GM12874 (cell line): ENCODE results near the gene CEBPZOS.

Source experiments
- CTCF ChIP-seq: IDR thresholded peaks from 2 replicates; pipeline ENCODE4 v1.5.1; 2011; ENCODE audit warnings: low read depth, mild to moderate bottlenecking, control low read depth, low read length, moderate library complexity; ENCODE audit not compliant: insufficient read depth

Gene CEBPZOS

DNA sequence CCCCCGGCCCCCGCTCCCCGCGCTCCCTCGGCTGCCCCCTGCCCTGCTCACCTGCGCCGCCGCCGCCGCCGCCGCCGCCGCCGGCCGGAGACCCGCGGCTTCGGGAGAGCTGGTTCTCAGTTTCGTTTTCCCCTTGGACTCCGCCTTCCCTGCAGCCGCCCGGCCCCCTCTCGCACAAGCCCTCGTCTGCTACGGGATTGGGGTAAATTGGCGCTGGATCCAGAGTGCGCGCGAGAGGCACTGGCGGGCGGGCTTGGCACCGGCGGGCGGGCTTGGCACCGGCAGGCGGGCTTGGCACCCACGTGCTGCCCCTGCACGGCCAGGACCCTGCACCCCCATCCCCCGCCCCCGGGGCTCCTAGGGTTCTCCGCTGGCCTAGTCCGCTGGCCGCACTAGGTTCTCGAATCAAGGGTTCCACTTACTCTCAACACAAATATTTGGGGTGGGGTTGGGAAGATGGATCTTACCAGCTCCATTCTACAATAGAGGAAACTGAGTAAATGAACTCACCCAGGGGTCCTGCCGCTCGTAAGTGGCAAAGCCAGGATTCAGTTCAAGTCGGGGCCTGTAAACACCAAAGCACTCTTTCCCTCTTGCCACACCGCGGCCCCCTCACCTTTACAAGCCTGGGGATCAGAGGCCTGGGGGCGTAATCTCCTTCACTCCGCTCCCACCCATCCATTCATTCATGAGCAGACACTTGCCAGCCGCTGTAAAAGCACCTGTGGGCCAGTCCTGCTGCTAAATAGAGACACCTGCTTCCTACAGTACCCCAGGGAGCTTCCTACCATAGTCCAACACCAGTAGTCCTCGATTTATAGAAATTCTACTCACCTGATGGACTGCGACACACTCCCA lies 39.2 kb upstream of the CEBPZOS start, which contains the start of gene EIF2AK2:
EIF2AK2 (minus strand) TSS at position 124 of the 858 bp plus-strand sequence. CDS start 9,174 bp downstream, outside the sequence.
- no peak for TF ChIP-seq CTCF

DNA sequence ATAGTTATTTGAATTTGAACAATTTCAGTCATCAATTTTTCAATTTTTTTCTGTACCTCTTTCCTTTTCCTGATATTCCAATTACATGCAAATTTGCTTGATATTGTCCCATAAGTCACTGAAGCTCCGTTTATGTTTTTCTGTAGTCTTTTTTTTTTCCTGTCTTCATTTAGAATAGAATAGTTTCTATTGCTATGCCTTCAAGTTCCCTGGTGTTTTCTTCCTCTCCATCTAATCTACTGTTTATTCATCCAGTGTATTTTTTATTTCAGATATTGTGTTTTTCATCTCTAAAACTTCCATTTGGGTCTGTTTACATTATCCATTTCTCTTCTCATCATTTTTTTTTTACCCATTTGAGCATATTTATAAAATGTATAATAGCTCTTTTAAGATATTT lies 31.5 kb upstream of the CEBPZOS start:
- no peak for TF ChIP-seq CTCF

GRCh38 chr2:37167636-37168180 lies 28.6 kb upstream of the CEBPZOS start:
- no peak for TF ChIP-seq CTCF

DNA sequence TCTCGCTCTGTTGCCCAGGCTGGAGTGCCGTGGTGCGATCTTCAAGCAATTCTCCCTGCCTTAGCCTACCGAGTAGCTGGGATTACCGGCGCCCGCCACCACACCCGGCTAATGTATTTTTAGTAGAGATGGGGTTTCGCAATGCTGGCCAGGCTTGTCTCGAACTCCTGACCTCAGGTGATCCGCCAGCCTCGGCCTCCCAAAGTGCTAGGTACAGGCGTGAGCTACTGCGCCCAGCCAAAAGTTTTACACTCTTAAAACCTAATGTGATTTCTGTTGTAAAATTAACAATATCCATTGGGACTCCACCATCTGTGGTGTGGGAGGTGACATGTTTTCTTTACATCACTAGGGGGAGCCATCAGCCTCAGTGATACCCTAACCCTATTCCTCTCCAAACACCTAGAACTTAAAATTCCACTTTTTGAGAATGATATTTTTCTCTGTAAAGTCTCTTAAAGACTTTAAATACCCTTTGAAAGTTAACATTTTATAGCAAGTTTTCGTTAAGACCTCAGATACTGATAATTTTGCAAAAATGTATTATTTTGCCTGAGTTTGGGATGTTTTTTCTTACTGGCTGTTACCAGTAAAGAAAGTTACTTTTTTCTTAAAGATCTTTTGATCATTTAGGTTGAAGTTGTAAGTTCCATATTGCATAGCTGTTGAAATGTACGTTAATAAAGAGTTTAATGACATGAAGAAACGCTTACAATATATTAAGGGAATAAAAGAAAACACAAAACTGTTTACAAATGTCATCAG lies 27.9 kb upstream of the CEBPZOS start:
- peak; percentile 66; the same call in 1 of the 2 replicates for TF ChIP-seq CTCF

DNA sequence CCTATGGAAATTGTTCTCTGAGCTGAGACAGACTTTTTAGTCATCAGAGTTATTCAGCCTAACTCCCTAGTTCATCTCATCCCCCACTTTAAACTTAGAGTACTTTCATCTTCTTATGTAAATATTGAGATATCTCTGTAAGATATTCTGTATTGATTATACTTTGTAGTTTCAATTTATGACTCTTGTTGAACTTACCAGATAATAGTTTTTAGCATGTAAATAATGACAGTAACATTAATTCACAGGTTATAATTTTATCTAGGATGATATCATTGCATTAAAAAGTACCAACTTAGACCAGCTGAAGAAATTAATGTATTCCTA lies 24.7 kb upstream of the CEBPZOS start:
- no peak for TF ChIP-seq CTCF

- TF ChIP-seq CTCF, result no peak
These were observed 22.6 kb upstream of the CEBPZOS start for GRCh38 chr2:37173741-37174140.

DNA sequence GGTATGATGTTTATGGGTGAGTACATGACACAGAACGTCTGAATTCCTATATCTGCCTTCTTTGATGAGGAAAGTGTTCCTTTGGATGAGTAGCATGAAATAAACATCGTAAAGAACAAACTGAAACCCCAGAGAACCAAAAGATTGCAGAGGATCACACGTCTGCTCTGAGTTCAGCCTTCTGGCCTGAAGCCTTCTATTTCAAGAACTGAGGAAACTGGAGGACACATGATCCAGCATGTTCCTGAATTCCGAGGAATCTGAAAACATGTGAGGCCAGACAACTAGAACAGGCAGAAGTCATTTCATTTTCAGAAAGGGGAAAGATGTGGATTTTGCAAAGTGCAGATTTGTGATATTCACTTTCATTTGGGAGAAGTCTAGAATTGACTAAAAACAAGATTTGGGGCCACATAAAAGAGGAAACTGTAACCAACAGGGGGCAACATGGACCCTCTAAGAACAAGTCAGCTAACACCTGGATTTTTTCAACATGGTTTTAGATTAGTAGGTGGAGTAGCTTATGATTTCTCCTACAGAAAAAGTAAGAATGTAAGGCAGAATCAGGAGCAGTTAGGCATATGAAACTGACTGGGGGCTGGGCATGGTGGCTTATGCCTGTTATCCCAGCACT lies 16.2 kb upstream of the CEBPZOS start:
- TF ChIP-seq CTCF, result no peak
